OCI-M1 (cell line): Measurements from ENCODE around the gene ADAMTS2.

Experiments
- DNase-seq: peaks from one replicate; lab custom pipeline; 2025; lab: John Stamatoyannopoulos, UW

Gene ADAMTS2

GRCh38 chr5:179371681-179372680 is 26.7 kb upstream of the ADAMTS2 start:
- DNase-seq: no peak

DNA sequence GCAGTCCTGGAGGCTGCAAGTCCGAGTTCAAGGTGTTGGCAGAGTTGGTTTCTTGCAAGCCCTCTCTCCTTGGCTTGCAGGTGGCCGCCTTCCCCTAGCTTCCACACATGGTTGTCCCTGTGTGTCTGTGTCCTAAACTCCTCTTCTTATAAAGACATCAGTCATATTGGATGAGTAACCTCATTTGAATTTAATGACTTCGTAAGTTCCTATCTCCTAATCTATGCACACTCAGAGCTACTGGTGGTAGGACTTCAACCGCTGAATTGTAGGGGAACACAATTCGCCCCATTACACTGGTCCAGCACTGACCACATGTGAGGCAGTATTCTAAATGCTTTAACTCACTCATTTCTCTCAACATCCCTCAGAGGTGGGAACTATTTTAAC is 25.9 kb upstream of the ADAMTS2 start:
- DNase-seq: no peak

- DNase-seq: no peak
Observed at GRCh38 chr5:179370490-179371120, 25.3 kb upstream of the ADAMTS2 start.

DNA sequence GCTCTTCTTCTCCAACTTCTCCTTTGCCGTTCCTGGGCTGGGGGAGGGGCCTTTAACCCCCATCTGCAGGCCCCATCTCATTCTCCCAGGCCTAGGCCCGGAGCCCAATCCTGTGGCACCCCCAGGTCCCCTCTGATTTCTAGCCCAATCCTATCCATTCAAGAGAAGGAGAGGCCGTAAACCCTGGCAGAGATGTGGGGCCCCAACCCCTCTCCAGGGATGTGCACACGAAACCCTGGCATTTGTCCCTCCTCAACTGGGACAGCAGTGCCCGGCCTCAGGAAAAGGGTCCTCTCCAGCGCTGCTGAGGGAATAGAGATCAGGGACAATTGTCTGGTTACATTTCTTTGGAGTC is 24.2 kb upstream of the ADAMTS2 start:
- no peak for DNase-seq

DNA sequence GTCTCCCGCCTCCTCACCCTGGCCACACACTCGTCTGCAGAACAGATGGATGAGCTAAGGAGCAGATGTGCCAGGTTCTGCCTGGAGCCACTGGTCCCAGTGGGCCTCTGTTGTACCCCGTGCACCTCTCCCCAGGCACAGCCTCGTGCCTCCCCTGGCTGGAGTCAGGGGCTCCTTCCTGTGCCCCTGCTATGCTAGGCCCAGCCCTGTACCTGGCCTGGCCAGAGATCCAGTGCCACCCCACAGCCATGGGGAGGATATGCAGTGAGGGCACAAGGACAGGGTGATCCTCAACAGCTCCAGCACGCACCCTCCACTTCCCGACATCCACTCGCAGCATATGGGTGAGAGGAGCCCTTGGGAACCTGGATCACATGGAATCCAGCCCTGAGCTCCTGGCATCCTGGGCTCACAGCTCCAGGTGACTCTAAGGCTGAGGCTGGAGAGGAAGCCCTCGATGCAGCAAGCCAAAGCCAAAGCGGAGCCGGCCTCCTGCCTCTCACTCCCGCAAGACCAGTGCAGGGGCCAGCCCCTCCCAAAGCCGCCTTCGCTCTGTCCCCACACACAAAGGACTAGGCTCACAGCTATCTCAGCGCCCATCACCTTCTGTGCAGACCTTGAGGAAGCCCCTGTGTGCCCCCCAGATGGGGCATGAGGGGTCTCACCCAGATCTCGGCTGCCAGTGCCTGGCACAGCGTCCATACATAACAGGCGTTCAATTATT is 23.7 kb upstream of the ADAMTS2 start:
- DNase-seq: no peak

- DNase-seq: no peak
Observed at GRCh38 chr5:179368126-179368805, 23.0 kb upstream of the ADAMTS2 start.

DNA sequence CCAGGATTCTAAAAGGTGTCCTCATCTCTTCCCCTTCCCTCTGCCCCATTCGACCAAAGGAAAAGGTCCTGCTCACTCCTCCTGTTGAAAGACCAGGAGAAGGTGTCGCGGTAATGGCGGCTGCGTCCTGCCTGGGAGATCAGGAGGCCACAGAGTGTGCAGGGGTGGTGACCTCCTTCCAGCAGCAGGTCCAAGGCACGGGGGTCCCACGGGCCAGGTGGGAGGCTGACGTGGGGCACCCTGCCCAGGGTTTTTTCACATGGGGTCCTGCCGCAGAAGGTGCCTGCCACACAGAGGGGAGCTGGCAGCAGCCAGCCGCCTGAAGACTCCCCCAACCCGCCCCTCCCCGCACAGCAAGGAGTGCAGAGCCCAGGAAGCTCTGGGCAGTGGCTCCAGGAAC is 22.2 kb upstream of the ADAMTS2 start:
- no peak for DNase-seq

- no peak for DNase-seq
Observed at GRCh38 chr5:179362355-179362754, 17.1 kb upstream of the ADAMTS2 start.

GRCh38 chr5:179361037-179361603 is 15.9 kb upstream of the ADAMTS2 start:
- DNase-seq: no peak

DNA sequence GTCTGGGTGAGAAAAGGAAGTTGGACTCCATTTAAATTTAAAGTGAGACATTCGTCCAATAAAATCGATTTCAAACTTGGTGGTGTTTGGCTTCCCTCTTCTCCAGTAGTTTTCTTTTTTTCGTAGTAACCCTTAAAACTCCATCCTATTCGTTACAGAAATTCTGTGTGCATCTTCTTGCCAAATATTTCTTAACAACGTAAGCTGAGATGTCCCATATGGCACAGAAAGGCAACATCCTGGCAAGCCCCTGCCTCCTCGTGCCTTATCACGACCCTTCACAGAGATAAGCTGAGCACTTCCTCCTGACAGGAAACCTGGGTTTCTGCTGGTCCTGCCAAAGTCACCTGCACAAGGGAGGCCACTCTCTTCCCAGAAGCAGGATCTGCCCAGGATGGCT is 11.8 kb upstream of the ADAMTS2 start:
- no peak for DNase-seq

- no peak for DNase-seq
Observed at GRCh38 chr5:179355976-179356974, 11.0 kb upstream of the ADAMTS2 start.

DNA sequence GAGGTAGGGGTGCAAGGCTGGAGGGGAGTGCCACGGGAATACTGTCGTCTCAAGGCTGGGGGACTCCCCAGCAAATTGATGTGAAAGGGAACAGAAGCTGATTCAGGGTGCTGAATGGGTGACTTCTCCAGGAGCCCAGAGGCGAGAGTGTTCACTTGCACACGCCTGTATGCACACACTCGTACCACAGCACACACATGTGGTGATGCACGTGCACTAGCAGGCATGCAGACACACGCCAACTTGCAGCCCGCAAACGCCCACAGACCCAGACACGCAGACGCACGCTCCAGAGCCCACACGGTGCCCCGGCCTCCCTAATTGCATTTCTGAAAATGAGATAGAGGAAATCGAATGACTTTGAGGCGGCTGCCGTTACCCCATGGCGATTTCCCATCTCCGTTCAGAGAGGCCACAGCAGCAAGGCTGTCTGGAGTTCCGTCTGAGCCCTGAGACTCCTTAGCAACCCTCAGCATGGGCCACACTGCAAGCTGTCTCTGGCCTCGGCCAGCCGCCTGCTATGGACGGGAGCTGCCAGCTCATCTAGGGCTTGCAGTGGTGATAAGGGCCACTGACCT is 9.1 kb upstream of the ADAMTS2 start:
- no peak for DNase-seq

DNA sequence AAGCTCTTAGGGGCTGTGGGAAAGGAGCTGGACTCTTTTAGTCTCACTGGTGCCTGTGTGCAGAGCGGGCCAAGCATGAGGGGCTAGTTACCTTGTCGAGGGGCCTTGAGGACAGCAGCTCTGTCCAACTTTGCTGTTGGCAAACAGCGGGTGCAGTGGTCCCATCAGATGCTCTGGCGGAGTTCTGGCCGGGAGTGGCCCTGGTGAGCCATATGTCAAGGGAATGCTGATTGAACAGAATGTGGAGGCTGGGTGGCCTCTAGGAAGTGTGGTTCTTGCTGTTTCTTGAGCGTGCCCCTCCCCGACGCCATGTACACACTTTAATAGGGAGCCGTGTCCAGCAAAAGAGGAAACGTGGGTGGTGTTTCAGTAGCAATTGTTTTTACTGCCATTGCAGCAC is 3.6 kb upstream of the ADAMTS2 start:
- no peak for DNase-seq

DNA sequence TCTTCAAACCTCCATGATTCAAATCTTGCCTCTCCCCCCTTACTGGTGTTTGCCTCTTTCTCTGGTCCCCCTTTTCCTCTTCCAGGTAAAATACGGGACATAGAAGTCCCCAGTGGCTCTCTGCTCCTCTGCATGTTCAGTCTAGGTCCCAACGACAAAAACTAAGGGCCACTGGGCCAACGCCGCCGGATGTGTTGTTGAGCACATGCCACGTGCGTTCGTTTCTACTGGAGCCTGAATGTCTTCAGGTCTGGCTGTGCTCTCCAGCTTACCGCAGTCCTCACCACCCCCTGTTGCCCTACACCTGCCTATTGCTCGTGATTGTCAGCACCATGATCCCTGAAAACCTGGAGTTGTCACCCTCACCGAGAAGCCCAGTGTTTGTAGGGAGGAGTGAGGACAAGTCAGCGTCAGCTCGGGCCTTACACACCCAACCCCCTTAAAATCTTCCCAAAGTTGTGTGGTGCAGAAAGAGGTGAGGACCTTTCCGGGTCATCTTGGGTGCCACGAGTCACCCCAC is 2.8 kb upstream of the ADAMTS2 start:
- DNase-seq: no peak

GRCh38 chr5:179347581-179347980 is 2.3 kb upstream of the ADAMTS2 start:
- DNase-seq: no peak

DNA sequence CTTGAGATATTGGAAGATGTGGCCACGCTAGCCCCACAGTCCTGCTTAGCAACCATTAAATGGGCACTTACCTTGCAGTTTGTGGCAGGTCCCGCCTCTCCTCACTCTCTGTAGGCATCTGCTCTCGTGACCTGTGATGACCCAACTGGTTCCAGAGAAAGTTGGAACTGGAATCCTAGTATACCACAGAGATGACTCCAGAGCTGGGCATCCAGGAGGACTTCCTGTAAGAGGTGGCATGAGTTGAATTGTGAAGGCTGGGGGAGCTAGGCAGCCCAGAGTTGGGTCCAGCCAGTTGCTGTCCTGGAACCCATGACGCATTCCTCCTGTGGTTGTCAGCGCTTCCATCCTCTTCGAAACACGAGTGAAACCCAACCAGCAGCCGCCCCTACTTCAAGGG is 1.6 kb upstream of the ADAMTS2 start:
- no peak for DNase-seq

DNA sequence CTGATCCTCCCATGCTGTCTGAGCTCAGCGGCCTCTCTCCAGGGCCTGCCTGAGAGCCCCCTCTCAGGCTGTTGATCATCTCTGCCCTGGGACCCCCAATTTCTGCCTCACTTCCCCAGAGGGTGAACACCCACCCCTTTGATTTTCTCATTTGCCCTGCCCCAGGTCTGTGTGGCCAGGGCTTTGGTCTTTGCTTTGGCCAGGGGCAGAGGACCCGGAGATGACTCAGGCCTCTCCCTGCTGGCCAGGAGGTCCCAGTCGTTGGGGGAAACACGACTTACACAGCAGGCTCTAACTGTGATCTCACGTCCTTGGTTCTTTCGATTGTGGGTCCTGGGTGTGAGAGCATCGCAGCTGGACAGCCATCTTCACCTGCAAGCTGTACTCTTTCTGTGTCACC is 1.1 kb upstream of the ADAMTS2 start:
- no peak for DNase-seq

- no peak for DNase-seq
Observed at GRCh38 chr5:179345183-179345432, 153 bp downstream of the ADAMTS2 start.

GRCh38 chr5:179344431-179345182 is 654 bp downstream of the ADAMTS2 start:
- no peak for DNase-seq
